Measurements from ENCODE around the gene SRGAP2C.
"Not testable (repeated sequence)": the region's sequence is repeated elsewhere in the genome, so short reads cannot be mapped to it uniquely, and the experiment has no call there.

The SRGAP2C gene

DNA sequence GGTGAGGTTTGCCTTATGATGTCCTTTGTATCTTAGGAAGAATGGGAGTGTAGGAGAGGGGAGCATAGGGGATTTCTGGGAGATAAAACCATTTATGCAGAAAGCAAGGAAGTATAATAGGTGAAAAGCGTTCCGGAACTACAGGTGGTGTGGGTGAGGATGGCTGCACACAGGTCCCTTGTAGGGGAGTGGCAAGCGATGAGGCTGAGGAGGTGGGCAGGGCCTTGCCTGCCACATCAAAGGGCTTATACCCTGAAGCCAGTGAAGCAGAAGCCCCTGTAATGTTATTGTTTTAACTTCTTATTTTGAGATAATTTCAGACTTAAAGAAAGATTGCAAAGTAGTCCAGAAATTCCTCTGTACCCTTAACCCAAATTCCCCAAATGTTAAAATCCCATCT is 159.6 kb downstream of the SRGAP2C start:
- DNase-seq = not testable (repeated sequence)

DNA sequence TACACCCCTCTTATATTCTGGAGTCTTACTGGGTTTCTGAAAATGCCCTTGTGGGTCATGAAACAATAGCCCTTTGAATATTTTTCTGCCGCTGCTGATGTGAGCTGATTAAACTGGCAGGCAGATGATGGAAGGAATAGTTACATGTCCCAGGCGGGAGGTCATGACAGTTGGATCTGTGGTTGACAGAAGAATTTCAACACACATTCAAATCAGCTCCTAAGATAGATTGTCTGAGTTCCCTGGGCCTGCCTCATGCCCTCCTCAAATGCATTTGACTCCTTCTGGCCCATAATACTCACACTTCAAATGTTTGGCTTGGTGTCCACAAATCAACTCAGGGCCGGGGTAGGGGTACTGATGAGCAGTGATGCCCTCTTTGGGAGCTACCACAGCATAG is 161.9 kb downstream of the SRGAP2C start:
- DNase-seq = not testable (repeated sequence)

DNA sequence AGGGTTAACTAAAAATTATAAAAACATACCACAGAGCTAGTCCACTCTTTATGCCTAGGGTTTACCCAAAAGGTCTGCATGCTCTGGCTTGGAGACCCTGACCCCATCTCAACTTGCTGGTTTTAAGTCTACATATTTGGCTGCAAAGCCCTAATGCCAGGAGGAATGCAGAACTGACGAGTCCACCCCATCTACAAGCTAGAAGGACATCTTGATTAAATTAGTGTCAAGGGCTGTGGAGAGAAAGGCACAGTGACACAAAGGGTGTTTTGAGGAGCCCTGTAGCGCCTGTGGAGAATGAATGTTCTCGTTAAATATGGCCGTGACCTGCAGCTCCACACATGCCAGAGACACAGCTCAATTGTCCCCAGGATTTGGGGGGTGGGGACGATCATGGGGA is 162.7 kb downstream of the SRGAP2C start:
- DNase-seq = not testable (repeated sequence)

DNA sequence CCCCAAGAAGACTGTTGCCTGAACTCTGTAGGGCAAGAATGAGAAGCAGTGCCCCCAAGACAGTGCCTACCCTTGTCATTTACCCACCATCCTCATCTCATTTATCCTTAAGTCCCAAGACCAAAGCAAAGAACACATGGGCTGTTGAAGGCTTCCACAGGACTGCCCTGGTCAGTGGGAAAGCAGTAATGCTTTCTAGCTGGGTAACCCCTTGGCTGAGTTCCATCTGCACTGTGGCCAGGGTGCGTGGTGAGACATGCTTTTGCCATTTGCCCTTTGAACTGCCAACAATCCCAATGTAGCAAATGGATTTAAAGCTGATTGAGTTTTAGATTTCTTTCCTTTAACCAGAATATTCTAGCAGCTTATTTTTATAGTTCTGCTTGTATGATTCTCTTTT is 163.3 kb downstream of the SRGAP2C start:
- DNase-seq = not testable (repeated sequence)

DNA sequence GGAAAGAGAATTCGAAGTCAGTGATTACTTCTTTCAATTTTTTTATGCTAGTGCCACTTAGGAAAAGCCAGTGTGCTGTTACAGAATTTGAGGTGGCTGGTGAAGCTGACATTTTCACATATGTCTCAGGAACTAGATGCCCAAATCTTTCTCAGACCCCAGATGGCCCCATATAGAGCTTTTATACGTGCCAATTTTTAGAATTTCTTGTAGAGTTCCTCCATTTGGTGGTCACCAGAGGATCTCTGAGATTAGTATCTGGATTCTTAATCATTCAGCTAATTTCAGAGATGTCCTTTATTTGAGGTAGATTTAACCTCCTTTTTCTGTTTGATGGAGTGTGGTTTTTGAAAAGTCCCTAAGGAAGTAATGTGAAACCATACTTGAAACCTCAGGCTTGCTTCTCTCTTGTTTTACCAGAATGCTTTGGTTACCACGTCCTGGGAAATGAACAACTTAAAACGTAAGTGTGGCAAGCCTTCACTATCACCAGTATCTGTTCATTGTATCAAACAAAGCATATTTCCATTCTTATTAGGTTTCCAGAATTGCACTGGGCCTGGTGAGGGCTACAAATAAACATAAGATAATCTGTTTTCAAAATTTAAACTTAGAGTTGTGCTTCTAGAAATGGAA is 164.7 kb downstream of the SRGAP2C start:
- DNase-seq = not testable (repeated sequence)

DNA sequence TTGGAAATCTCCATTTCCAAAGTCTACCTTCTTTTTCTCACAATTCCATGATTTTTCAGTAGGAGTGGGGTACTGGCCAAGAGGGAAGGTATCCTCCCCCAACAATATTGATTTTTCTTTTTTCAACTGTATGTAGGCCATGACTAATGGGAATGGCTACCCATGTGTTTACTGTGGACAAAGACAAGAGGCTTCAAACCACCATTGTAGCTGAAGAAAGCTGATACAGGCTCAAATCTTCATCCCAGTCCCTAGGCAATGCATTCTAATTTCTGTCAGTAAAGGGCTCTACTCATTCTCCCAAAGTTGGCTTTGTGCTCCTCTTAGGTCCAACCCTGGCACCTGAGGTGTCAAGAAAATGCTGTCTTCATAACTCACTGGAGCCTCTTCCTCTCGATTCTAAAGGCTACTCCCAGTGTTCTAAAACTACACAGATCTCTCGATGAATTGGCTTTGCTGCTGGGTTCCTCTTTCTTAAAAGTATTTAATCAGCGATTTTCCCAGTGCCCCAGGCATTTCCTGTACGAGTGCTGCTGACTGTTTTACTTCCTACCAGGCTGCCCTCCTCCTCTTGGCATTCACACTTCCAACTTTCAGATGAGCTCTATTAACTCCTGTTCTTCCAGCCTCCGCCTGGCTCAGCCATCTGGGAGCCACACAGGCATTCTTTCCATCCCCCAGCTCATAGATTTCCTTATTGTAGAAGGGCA is 171.1 kb downstream of the SRGAP2C start:
- not testable (repeated sequence) for DNase-seq

DNA sequence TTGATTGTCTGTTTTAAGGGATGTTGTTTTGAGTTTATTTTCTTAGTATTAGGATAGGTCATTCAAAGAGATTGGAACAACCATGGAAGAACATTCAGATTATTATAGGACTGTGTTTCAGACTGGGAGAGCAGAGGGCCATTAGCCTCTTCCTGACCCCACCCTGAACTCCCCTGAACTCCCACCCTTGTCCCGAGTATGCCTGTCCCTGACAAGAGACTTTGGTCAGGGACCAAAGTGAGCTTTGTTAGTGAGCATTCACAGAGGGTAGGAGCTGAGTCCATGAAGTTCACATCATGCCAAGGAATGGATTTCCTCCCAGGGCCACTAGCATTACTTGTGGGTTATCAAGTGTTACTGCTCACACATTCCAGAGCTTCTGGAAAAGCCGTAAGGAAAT is 172.0 kb downstream of the SRGAP2C start:
- not testable (repeated sequence) for DNase-seq

DNA sequence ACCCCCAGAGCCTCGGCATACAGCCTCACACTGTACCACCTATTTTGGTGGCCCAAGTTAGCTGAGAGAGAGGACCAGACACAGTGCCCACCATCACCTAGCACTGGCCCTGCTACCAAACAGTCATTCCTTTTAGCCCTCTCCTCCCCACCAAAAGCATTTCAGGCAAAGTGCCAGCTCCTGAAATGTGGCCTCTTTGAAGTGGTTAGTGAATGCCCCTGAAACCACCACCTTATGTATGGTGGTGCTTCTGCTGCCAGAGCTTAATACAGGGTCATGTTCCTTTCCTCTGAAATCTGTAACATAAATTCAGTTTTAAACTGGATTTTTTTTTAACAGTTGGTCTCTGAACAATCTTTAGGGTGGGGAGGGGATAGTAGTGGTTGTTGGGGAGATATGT is 175.8 kb downstream of the SRGAP2C start:
- not testable (repeated sequence) for DNase-seq

DNA sequence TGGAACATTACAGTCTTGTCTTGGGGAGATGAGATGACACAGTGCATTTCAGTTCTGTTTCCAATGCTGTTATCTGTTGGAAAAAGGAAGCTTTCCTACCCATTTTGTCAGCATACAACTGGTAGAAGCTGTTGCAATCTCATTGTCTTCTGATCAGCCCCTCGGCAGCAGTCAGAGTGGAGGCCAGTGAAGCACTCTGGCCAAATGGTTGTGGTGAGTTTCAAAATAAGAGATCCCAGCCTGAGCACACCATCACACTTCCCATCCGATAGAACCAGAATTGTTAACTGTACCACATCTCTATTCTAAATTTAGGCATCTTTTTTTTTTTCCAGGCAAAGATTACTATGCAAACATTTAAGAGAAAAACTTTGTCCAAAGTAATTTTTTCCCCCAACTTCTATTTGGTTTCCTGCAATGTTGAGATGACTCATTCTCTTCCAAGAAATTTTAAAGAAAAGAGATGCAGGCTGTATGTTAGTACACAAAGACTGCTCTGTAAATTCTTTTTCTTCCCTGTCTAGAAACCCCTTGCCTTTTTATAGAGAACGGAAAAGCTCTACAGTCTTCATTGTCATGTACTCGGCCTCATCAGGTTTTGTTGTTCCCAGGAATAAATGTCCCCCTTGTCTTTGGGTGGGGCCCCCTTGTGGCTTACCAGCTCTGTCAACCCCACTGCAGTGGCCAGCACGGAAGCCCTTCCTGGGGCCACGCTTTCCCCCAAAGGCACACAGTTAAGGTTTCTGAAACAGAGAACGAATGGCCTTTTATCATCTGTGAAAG is 176.9 kb downstream of the SRGAP2C start:
- not testable (repeated sequence) for DNase-seq

DNA sequence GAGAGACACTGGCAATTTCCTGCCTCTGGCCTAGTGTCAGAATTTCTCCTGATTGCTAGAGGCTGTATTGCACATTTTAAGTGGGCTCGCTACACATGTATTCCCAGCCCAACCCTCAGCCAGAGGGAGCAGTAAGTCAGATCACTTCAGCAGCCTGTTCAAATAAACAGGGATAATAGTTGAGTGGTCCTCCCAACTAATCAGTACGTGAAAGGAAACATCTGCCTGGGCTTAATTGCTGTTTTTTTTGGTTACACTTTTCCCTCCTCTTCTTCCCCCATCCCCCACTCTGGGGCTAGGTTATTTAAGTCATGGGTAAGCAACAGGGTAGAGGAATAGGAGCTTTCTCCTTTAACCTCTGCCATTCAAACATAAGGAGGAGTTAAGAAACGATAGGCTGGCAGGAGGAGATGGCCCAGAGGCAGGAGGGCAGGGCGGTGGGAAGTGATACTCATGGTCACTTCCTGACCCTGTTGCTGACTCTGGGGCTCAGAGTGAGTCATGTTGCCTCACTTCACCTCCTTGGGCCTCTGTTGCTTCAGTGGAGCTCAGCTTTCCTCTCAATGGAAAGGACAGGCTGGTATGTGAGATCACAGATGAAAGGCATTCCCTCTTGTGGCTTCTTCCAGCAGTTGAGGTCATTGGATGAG is 177.6 kb downstream of the SRGAP2C start:
- DNase-seq = not testable (repeated sequence)

DNA sequence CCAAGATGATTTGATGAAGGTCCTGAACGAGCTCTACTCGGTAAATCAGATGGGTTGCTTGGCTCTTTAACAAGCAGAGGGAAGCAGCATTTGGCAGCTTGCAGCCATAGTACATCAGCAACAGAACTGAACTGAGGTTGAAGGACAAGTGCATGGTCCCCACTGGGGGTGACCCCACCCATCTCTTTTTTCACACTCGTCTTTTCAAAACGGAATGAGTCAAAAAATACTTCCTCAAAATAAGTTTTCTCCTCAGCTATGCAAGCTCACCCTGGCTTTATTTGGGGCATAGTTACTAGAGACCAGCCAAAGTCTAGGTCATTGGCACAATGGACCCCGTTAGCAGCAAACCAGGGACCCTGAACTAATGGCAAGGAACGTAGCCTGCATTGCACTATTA is 180.5 kb downstream of the SRGAP2C start:
- not testable (repeated sequence) for DNase-seq

DNA sequence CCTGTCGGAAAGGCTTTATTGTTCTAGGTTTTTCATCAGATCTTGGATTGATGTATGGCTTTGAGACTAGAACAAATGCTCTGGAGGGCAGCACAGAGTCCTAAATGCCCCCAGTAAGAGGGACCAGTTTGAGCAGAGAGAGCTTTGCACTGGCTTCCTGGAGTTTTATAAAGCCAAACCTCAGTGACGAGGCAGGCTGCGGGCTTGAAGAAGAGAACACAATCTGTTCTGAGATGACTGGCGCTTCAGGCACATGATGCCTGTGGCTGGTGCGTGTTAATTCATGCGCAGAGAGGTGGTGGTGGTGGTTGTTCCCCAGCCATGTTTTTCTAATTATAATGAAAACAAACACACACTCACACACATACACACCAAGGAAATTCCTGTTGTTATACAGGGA is 180.9 kb downstream of the SRGAP2C start:
- DNase-seq = not testable (repeated sequence)

DNA sequence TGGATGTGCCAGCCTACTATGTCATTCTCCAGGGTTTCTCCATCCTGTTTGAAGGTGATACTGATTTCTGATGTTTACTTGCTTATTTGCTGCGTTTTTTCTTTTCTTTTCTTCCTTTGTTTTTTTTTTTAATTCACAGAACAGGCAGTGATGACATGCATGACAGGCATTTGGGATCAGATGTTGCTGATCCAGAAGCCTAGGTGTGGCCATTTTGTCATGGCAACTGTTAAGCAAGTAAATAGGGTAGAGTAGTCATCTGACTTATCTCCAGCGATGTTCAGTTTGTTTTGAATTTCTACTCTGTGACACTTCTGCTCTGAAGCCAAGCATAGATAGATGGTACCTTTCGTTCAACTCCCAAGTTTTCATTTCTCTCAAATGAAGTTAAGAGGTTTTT is 181.4 kb downstream of the SRGAP2C start:
- DNase-seq = not testable (repeated sequence)

DNA sequence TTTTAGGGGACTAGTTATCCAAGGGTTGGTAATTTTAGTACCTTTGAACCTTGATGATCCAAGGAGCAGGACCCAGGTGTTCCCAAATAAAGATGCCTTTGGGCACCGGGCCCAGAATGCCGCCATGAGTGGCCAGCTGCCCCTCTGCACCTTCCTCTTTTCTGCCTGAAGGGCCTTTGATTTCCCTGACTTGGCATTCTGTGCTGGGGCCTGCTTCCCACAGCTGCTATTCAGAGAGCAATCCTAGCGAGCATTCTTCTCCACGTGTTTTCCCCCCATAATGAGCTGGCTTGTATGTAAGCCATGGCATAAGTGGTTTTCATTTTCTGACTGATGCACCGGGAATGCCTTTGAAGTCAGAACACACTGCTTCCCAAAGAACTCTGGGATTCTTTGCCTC is 184.1 kb downstream of the SRGAP2C start:
- not testable (repeated sequence) for DNase-seq

DNA sequence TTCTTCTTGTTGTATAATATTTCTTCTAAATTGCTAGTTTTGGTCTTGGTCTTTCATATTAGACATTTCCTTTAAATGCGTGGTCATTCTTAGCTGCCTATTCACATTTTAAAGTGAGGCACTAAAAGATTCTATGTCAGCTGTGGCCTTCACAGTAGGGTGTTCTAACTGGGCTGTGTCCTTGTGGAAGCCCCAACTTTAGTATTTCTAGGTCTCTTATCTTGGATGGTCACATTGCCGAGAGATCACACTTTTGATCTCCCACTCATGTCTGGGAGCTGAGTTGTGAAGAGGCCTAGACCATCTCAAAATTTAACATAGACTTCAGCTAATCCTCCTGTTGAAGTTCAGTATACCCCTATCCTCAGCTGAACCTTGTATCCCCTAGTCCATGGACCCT is 185.2 kb downstream of the SRGAP2C start:
- not testable (repeated sequence) for DNase-seq

DNA sequence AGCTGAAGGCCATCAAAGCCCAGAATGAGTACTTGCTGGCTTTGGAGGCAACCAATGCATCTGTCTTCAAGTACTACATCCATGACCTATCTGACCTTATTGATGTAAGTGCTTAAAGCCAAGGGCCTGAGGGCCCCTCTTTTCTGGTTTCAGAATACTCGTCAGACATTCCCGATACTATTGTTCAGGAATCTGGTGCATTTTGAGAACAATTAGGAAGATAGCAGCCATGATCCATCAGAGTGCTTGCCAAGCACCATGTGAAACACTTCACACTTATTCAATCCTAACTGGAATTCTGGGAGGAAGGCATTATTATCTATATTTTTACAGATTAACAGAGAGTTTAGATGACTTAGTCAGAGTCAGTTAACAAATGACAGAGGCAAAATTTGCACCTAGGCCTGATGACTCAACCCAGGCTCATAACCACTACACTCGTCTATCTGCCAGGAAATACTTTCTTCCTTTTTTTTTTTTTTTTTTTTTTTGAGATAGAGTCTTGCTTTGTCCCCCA is 190.1 kb downstream of the SRGAP2C start:
- DNase-seq = not testable (repeated sequence)

DNA sequence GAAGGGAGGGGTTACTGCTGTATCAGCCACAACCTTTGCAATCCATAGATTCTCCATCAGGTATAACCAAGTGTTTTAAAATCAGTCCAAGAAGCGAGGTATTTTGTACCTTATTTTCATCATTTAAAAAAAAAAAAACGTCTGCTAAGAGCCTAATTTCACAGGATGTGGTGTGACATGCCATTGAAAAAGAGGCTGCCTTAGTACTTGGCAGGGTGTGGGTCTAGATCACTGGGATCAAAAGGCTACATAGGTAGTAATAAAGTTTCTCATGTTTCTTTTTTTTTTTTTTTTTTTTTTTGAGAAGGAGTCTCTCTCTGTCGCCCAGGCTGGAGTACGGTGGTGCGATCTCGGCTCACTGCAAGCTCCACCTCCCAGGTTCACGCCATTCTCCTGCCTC is 192.2 kb downstream of the SRGAP2C start:
- not testable (repeated sequence) for DNase-seq

DNA sequence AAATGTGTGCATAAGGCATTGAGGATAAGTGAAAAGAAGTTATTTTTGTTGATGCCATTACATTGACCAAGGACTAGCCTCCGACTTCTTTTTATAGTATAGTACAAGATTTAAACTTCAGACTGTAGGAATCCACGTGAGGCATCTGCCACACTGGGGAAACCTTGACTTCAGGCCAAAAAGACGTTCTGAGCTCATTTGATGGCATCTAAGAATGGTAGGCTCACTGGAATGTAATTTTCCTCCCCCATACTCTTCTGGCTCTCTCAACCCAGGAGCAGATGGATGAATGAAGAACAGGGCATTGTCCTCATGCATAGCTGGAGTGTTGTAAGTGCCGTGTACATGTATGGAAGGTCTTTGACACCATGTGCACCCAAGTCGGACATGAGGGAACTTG is 194.0 kb downstream of the SRGAP2C start:
- not testable (repeated sequence) for DNase-seq

DNA sequence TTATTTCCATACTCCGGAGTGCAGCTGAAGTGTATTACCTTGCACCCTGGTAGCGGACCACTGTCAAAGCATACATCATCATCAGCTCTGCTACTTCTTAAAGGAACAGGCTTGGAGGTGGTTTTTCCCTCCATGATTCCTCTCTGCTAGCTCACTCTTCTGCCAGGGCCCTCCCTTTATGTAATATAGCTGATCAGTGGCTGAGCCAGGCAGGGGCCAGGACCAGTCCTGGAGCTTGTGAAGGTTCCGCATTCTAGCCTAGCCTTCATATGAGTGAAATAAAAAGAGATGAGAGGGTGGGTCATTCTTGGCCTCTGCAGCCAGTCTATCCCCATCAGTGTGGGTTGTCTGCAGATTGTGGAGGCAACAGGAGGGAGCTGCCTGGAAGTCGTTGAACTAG is 200.0 kb downstream of the SRGAP2C start:
- DNase-seq = not testable (repeated sequence)

DNA sequence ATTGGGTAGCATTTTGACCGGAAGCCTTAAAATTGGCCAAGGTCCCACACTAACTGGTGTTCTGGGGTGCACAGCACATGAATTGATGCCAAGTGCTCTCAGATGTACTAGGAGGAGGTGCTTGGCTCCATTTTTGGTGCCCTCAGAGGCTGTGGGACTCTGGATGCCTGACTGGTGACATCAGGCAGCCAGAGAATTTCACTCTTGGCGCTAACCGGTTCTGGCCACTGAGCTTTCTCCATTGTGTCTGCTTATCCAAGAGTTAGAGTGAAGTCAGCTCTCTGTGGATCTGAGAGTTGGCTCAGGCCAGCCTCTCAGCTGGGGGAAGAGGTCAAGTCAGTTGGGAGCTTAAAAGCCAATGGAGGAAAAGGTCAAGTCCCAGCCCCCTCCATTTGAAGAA is 200.4 kb downstream of the SRGAP2C start:
- not testable (repeated sequence) for DNase-seq

DNA sequence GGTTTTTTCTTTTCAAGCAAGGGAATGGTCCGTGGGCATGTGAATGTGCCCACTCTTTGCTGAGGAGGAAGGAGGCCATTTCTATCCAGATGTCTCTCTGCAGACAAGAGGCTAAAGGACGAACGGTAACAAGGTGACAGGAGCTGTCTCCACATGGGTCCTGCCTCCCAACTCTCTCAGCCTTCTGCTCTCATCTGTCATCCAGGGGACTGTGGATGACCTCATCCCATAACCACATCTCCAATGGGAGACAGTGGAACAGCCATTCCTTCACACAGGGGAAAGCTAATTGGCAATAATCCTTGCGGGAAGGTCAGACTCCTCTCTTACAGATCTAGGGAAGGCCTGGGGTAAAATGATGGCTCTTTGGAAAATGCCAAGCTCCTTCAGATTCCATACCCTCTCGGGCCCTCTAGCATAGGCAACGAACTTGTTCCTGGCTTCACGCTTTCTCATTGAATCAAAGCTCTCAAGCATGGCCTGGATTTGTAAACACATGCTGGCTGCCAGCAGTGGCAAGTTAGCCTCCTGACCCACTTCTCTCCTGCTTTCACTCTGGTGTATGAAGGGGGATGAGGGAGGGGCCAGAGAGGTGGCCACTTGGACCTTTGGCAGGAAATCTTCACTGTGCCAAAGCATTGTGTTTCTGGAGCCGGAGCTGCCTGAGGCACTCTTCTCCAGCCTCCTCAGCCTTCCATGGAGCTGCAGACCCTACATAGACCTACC is 201.0 kb downstream of the SRGAP2C start:
- DNase-seq = not testable (repeated sequence)

DNA sequence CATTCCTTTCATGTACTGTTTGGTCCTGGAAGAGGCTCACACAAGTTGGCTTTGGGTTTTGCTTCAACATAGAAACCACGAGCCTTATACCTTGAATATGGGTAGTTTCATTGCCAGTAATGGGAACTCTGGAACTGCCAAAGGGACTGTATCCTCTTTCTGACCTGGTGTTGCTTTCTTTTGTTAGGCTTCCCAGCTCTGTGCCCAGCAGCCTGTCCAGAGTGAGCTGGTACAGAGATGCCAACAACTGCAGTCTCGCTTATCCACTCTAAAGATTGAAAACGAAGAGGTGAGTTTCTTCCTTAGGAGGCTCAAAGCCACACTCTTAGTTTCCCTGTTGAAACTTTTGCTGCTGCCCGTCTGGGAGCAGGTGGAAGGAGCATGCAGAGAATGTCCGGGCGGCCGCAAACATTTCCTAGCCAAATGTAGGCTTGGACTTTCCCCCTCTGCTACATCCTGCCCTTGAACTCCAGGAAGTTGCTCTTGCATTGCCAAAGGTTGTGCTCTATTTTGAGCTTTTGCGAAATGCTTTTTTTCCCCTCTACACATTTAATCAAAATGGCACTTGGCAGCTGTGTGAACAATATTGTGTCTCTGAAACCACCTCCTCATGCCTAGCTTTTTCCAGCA is 201.7 kb downstream of the SRGAP2C start:
- DNase-seq = not testable (repeated sequence)
